ENCODE measurements around the gene LUC7L3. TPM values are rescaled to one million over a fixed set of nuclear protein-coding genes. Genes with fewer than 3 reads are reported as not detected.

LUC7L3 gene
- total RNA-seq, 1 experiment from 2014 or later: 184 TPM

- peak in 2 of 3 experiments; percentile 43 to 56; a peak in 2 of 6 replicates for TF ChIP-seq CTCF (IDR thresholded peaks at IDR 0.05 in 2 of 3, conservative IDR thresholded peaks at IDR 0.05 in 1 of 3; ENCODE audit: borderline replicate concordance in 1 of 3, insufficient read depth in 1 of 3, low read depth in 2 of 3, low read length in 2 of 3)
- TF ChIP-seq ATF3 (IDR thresholded peaks at IDR 0.05): no peak
- peak; percentile 69 for TF ChIP-seq RAD21 (IDR thresholded peaks at IDR 0.05; ENCODE audit: low read depth)
- H3K27ac ChIP-seq (ENCODE audit: low read depth, low read length): no peak overlapping the region
- ChIA-PET CTCF (interaction anchor here (0.8 to 8.3 kb wide), 6 partner anchors 7 to 150 kb away, joined by 4 to 107 read pairs (median 6); partner anchors contain the start of gene SPATA20), POLR2A (interaction anchor here (0.9 kb wide), 1 partner anchor 59 kb away, joined by 4 read pairs; no protein-coding TSS in a partner anchor), RAD21 (ENCODE audit: low non-redundant PET in 1 of 2, low total read pairs in 2 of 2, uncharacterized antibody in 2 of 2, unreplicated experiment in 2 of 2) (interaction anchor here (0.7 to 1.5 kb wide), 3 partner anchors 67 to 72 kb away, joined by 3 read pairs; no protein-coding TSS in a partner anchor)
- H2AFZ ChIP-seq (ENCODE audit: low read depth, low read length, poor library complexity, severe bottlenecking): no peak overlapping the region
- peaks cover 35% of the 10 kb centered on the region for H3K79me2 ChIP-seq (ENCODE audit: insufficient read depth, low read length)
- H3K4me3 ChIP-seq (replicated peaks in 1 of 2; ENCODE audit: low read depth in 1 of 2, low read length in 2 of 2): no peak overlapping the region
- no peaks in the 10 kb centered on the region for H3K27me3 ChIP-seq (ENCODE audit: insufficient read depth, low read length)
- peaks cover 58 to 61% of the 10 kb centered on the region in 2 experiments for H3K36me3 ChIP-seq (ENCODE audit: control insufficient read depth in 1 of 2, insufficient read depth in 2 of 2, low read length in 2 of 2)
- intact Hi-C loops (cut with micrococcal nuclease): no loop called here
- ATAC-seq (peak; percentile 33; the same call in 1 of the 2 replicates), DNase-seq (ENCODE audit: low read depth, low spot score) (no peak)
- no peaks in the 10 kb centered on the region; the same call in 1 of the 2 replicates for H4K20me1 ChIP-seq (ENCODE audit: insufficient read depth)
- no peak overlapping the region for H3K9ac ChIP-seq (ENCODE audit: low read length)
- H3K4me1 ChIP-seq (ENCODE audit: control insufficient read depth in 1 of 2, insufficient read depth in 2 of 2, low read length in 2 of 2): peaks cover 4 to 36% of the 10 kb centered on the region in 2 experiments; a peak in 3 of 4 replicates
- no peaks in the 10 kb centered on the region for H3K9me3 ChIP-seq (ENCODE audit: control insufficient read depth in 1 of 2, insufficient read depth in 1 of 2, low read depth in 1 of 2, low read length in 2 of 2)
- H3K4me2 ChIP-seq (ENCODE audit: low read length): no peak overlapping the region
- no peaks in the 10 kb centered on the region for H3K9me2 ChIP-seq (ENCODE audit: insufficient read depth)
- no TSS peak for BruUV-seq (replicated peaks)
These were observed 21.6 kb upstream of the LUC7L3 start for GRCh38 chr17:50697663-50698272.

- Histone ChIP-seq H3K79me2 (ENCODE audit: insufficient read depth, low read length) (peaks cover 46% of the 10 kb centered on the region), H4K20me1 (ENCODE audit: insufficient read depth) (no peaks in the 10 kb centered on the region; the same call in 1 of the 2 replicates), H3K36me3 (ENCODE audit: control insufficient read depth in 1 of 2, insufficient read depth in 2 of 2, low read length in 2 of 2) (peaks cover 46 to 54% of the 10 kb centered on the region in 2 experiments), H3K27ac (ENCODE audit: low read depth, low read length) (peak overlapping the region; percentile 22; the same call in 1 of the 2 replicates), H3K9me2 (ENCODE audit: insufficient read depth) (no peaks in the 10 kb centered on the region), H3K27me3 (ENCODE audit: insufficient read depth, low read length) (no peaks in the 10 kb centered on the region), H3K9ac (ENCODE audit: low read length) (no peak overlapping the region), H3K4me2 (ENCODE audit: low read length) (peak overlapping the region; percentile 47), H3K9me3 (ENCODE audit: control insufficient read depth in 1 of 2, insufficient read depth in 1 of 2, low read depth in 1 of 2, low read length in 2 of 2) (no peaks in the 10 kb centered on the region), H3K4me1 (ENCODE audit: control insufficient read depth in 1 of 2, insufficient read depth in 2 of 2, low read length in 2 of 2) (peaks cover 4 to 28% of the 10 kb centered on the region in 2 experiments; a peak in 3 of 4 replicates), H2AFZ (ENCODE audit: low read depth, low read length, poor library complexity, severe bottlenecking) (no peak overlapping the region), H3K4me3 (replicated peaks in 1 of 2; ENCODE audit: low read depth in 1 of 2, low read length in 2 of 2) (no peak overlapping the region)
- intact Hi-C loops (cut with micrococcal nuclease): no loop called here
- ChIA-PET POLR2A (no interaction called here), RAD21 (ENCODE audit: low non-redundant PET in 1 of 2, low total read pairs in 2 of 2, uncharacterized antibody in 2 of 2, unreplicated experiment in 2 of 2) (no interaction called here), CTCF (interaction anchor here (0.7 kb wide), 1 partner anchor 60 kb away, joined by 3 read pairs; no protein-coding TSS in a partner anchor)
- peak; percentile 77 for ATAC-seq
- TF ChIP-seq POLR2AphosphoS5 (IDR thresholded peaks at IDR 0.05; ENCODE audit: low read depth, low read length) (no peak), REST (IDR thresholded peaks at IDR 0.05; ENCODE audit: low read depth) (no peak)
- DNase-seq (ENCODE audit: low read depth, low spot score): no peak
- BruUV-seq (replicated peaks): no TSS peak
These were observed 20.0 kb upstream of the LUC7L3 start for GRCh38 chr17:50699410-50699809.
